ENCODE measurements around the gene PDCD2.
"Not testable (repeated sequence)": the region's sequence is repeated elsewhere in the genome, so short reads cannot be mapped to it uniquely, and the experiment has no call there.

The PDCD2 gene, protein sequence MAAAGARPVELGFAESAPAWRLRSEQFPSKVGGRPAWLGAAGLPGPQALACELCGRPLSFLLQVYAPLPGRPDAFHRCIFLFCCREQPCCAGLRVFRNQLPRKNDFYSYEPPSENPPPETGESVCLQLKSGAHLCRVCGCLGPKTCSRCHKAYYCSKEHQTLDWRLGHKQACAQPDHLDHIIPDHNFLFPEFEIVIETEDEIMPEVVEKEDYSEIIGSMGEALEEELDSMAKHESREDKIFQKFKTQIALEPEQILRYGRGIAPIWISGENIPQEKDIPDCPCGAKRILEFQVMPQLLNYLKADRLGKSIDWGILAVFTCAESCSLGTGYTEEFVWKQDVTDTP

DNA sequence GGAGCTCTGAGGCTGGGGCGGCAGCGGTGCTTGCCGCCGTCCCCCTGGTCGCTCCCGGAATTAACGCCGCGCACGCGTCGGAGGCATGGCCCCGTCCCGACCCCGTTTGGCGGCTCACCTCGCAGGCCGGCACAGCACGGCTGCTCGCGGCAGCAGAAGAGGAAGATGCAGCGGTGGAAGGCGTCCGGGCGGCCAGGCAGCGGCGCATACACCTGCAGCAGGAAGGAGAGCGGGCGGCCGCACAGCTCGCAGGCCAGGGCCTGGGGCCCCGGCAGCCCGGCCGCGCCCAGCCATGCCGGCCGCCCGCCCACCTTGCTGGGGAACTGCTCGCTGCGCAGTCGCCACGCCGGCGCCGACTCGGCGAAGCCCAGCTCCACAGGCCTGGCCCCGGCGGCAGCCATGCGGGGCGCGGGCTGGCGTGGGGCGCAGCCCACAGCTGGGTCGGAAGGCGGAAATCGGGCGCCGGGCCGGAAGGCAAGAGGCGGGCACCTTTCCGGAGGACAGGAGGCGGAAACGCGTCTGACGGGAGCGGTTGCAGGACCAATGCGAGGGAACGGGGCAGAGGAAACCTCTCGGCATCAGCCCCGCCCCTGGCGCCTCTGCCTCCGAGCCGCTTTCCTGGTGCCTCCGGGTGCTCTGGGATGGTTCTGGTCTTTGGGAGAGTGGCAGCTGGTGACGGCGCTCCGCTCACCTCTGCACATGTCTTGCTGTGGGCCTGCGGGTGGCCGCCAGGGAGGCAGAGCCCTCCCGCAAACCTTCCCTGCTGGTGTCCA is at the start of gene PDCD2:
TSS of gene PDCD2 (minus strand) at position 457 of the 773 bp plus-strand sequence. CDS start at position 401, 56 bp downstream.
- peaks cover 5% of the 10 kb centered on the region; the same call in 1 of the 2 replicates for H4K20me1 ChIP-seq (ENCODE audit: control insufficient read depth, insufficient read depth, low read depth, low read length)
- no peaks in the 10 kb centered on the region for H3K27me3 ChIP-seq (ENCODE audit: control insufficient read depth, low read length)
- peaks cover 48% of the 10 kb centered on the region for H3K36me3 ChIP-seq (ENCODE audit: control insufficient read depth, low read length)
- TF ChIP-seq CTCF (IDR thresholded peaks at IDR 0.05; ENCODE audit: low read depth, low read length, poor library complexity, severe bottlenecking) (no peak), EZH2phosphoT487 (IDR thresholded peaks at IDR 0.05; ENCODE audit: borderline replicate concordance, low read length) (no peak)
- peak within 1 kb of the TSS; percentile 76 for H3K4me2 ChIP-seq (ENCODE audit: low read length)
- peaks cover 22% of the 10 kb centered on the region for H3K4me1 ChIP-seq (ENCODE audit: control insufficient read depth, low read length)
- H3F3A ChIP-seq (ENCODE audit: control insufficient read depth, insufficient read depth): peaks cover 10% of the 10 kb centered on the region
- peak within 1 kb of the TSS; percentile 83 for H3K27ac ChIP-seq (ENCODE audit: low read depth, low read length)
- H3K4me3 ChIP-seq (ENCODE audit: low read length): peak within 1 kb of the TSS; percentile 99
- no peaks in the 10 kb centered on the region for H3K9me2 ChIP-seq (replicated peaks; ENCODE audit: control insufficient read depth, low read length)
- no peaks in the 10 kb centered on the region for H3K9me3 ChIP-seq (ENCODE audit: control insufficient read depth, insufficient read depth, low read length)
- H3K79me2 ChIP-seq (ENCODE audit: control insufficient read depth, low read length): peaks cover 46% of the 10 kb centered on the region

DNA sequence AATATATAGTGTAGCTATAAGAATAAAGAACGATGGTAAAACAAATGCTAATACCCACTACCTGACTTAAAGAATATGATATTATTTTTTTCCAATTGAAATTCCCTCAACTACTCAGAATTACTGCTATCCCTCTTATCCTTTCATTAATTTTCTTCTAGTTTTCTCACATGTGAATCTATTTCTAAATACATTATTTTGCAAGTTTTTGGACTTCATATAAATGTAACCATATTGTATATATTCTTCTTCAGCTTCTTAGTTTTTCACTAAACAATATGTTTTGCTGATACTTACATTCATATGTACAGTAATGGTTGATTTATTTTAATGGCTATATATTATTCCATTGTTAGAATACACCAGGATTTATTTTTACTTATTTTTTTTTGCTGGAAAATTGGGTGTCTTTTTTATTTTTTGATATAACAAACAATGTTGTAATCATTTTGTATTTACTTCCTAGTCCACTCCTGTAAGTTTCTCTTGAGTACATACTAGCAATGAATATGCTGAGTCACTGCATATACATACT is 31.6 kb upstream of the PDCD2 start:
- not testable (repeated sequence) for H3K27me3 ChIP-seq (ENCODE audit: control insufficient read depth, low read length)

GRCh38 chr6:170612256-170612804 is 27.9 kb upstream of the PDCD2 start:
- not testable (repeated sequence) for H3K9me2 ChIP-seq (replicated peaks; ENCODE audit: control insufficient read depth, low read length); H4K20me1 ChIP-seq (ENCODE audit: control insufficient read depth, insufficient read depth, low read depth, low read length); H3K79me2 ChIP-seq (ENCODE audit: control insufficient read depth, low read length); H3K4me3 ChIP-seq (ENCODE audit: low read length); H3K4me2 ChIP-seq (ENCODE audit: low read length); H3K27ac ChIP-seq (ENCODE audit: low read depth, low read length); H3K4me1 ChIP-seq (ENCODE audit: control insufficient read depth, low read length); H3K9me3 ChIP-seq (ENCODE audit: control insufficient read depth, insufficient read depth, low read length); H3F3A ChIP-seq (ENCODE audit: control insufficient read depth, insufficient read depth); H3K36me3 ChIP-seq (ENCODE audit: control insufficient read depth, low read length); H3K27me3 ChIP-seq (ENCODE audit: control insufficient read depth, low read length)

More for the DNA sequence above, 31.6 kb upstream of the PDCD2 start:
- H3K4me3 ChIP-seq (ENCODE audit: low read length); H3K4me1 ChIP-seq (ENCODE audit: control insufficient read depth, low read length); H3K79me2 ChIP-seq (ENCODE audit: control insufficient read depth, low read length); H3K9me2 ChIP-seq (replicated peaks; ENCODE audit: control insufficient read depth, low read length); H3F3A ChIP-seq (ENCODE audit: control insufficient read depth, insufficient read depth); H3K27ac ChIP-seq (ENCODE audit: low read depth, low read length); H4K20me1 ChIP-seq (ENCODE audit: control insufficient read depth, insufficient read depth, low read depth, low read length); H3K4me2 ChIP-seq (ENCODE audit: low read length); H3K36me3 ChIP-seq (ENCODE audit: control insufficient read depth, low read length); H3K9me3 ChIP-seq (ENCODE audit: control insufficient read depth, insufficient read depth, low read length): not testable (repeated sequence)

GRCh38 chr6:170609225-170609624 is 24.8 kb upstream of the PDCD2 start:
- not testable (repeated sequence) for H3K9me3 ChIP-seq (ENCODE audit: control insufficient read depth, insufficient read depth, low read length); H4K20me1 ChIP-seq (ENCODE audit: control insufficient read depth, insufficient read depth, low read depth, low read length); H3K36me3 ChIP-seq (ENCODE audit: control insufficient read depth, low read length); H3K9me2 ChIP-seq (replicated peaks; ENCODE audit: control insufficient read depth, low read length); H3K79me2 ChIP-seq (ENCODE audit: control insufficient read depth, low read length); H3K27ac ChIP-seq (ENCODE audit: low read depth, low read length); H3K4me3 ChIP-seq (ENCODE audit: low read length); H3K4me1 ChIP-seq (ENCODE audit: control insufficient read depth, low read length); H3F3A ChIP-seq (ENCODE audit: control insufficient read depth, insufficient read depth); H3K27me3 ChIP-seq (ENCODE audit: control insufficient read depth, low read length); H3K4me2 ChIP-seq (ENCODE audit: low read length)

Measured in DOHH2 (cell line).